ENCODE results near the gene TMEM88. TPM values are rescaled to one million over a fixed set of nuclear protein-coding genes. Genes with fewer than 3 reads are reported as not detected.
A peak's percentile ranks its signal among the peaks of the same experiment; 100 is the strongest.

The TMEM88 gene
- total and polyA plus RNA-seq, 2 of the 13 experiments (the other 11 are each of a cell fraction or from before 2014, with no cell fraction given) = 0.31 to 0.66 TPM

DNA sequence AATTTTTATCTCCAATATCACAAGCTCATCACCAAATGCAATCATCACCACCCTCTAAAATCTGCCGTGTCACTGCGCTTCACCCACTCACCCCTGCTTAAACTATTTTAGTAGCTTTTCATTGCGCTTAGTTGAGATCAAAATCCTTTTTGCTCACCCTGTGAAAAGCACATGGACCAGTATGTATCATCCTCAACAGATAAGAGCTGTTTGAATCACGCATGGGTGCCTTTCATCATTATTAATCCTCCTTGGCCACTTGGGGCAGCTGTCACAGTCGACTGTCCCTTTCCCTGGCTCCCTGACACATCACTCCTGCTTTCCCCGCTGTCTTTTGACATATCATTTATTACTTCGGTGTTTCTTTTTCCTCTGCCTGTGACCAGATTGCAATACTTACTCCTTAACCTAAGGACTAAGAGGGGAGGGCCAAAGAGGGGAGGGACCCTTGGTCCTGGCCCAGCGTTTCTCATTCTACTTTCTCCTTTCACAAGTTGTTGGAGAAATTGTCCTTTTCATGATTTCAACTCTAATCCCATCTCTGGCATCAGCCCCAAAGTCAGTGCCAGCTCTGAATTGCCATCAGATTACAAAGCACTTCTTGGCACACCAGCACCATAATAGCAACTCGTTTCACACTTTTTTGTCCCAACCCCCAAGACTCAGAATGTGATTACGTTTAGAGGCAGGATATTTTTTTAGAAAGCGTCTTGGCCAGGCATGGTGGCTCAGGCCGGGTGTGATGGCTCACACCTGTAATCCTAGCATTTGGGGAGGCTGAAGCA lies 29.5 kb upstream of the TMEM88 start (continued):
- TF ChIP-seq, protein P1, sequence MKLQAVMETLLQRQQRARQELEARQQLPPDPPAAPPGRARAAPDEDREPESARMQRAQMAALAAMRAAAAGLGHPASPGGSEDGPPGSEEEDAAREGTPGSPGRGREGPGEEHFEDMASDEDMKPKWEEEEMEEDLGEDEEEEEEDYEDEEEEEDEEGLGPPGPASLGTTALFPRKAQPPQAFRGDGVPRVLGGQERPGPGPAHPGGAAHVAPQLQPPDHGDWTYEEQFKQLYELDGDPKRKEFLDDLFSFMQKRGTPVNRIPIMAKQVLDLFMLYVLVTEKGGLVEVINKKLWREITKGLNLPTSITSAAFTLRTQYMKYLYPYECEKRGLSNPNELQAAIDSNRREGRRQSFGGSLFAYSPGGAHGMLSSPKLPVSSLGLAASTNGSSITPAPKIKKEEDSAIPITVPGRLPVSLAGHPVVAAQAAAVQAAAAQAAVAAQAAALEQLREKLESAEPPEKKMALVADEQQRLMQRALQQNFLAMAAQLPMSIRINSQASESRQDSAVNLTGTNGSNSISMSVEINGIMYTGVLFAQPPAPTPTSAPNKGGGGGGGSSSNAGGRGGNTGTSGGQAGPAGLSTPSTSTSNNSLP (IDR thresholded peaks at IDR 0.05; ENCODE audit: low read depth, low read length) = peak; percentile 48; the same call in 1 of the 2 replicates
- TF ChIP-seq ZNF557 (CRISPR knock-in tag; IDR thresholded peaks at IDR 0.05) (no peak), SMC3 (IDR thresholded peaks at IDR 0.05; ENCODE audit: low read length) (peak; percentile 17; the same call in 1 of the 2 replicates), FOXK1 (CRISPR knock-in tag; IDR thresholded peaks at IDR 0.05; ENCODE audit: borderline replicate concordance, low read depth) (no peak)

DNA sequence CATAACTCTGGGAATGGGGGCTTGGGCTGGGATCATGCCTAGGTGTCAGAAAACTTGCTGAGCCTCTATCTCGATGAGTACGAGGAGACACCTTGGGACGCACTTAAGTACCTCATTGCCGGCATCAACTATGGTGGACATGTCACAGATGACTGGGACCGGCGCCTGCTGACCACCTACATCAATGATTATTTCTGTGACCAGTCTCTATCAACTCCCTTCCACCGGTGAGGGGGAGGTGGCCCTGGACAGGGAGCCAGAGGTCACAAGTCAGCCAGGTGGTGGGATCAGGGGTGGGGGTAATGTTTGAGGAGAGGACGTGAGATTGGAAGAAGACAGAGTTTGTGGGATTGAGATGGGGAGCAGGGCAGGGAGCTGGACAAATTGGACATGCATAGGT lies 24.2 kb upstream of the TMEM88 start:
- H4K20me1 ChIP-seq (ENCODE audit: insufficient read depth, low read length) = no peaks in the 10 kb centered on the region
- BruUV-seq (replicated peaks) = no TSS peak
- POLR2A ChIA-PET = interaction anchor here (8.2 kb wide), 1 partner anchor 13 kb away, joined by 159 read pairs; no protein-coding TSS in a partner anchor
- H2AFZ ChIP-seq (ENCODE audit: low read length) = no peak overlapping the region
- no peak for TF ChIP-seq RFXANK (CRISPR knock-in tag; IDR thresholded peaks at IDR 0.05)
- TF ChIP-seq ZNF816 (CRISPR knock-in tag; IDR thresholded peaks at IDR 0.05; ENCODE audit: borderline replicate concordance) = no peak
- TF ChIP-seq, protein P2, sequence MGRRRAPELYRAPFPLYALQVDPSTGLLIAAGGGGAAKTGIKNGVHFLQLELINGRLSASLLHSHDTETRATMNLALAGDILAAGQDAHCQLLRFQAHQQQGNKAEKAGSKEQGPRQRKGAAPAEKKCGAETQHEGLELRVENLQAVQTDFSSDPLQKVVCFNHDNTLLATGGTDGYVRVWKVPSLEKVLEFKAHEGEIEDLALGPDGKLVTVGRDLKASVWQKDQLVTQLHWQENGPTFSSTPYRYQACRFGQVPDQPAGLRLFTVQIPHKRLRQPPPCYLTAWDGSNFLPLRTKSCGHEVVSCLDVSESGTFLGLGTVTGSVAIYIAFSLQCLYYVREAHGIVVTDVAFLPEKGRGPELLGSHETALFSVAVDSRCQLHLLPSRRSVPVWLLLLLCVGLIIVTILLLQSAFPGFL (CRISPR knock-in tag; IDR thresholded peaks at IDR 0.05) = no peak
- TF ChIP-seq ZNF543 (CRISPR knock-in tag; IDR thresholded peaks at IDR 0.05) = no peak
- TF ChIP-seq, protein P3, sequence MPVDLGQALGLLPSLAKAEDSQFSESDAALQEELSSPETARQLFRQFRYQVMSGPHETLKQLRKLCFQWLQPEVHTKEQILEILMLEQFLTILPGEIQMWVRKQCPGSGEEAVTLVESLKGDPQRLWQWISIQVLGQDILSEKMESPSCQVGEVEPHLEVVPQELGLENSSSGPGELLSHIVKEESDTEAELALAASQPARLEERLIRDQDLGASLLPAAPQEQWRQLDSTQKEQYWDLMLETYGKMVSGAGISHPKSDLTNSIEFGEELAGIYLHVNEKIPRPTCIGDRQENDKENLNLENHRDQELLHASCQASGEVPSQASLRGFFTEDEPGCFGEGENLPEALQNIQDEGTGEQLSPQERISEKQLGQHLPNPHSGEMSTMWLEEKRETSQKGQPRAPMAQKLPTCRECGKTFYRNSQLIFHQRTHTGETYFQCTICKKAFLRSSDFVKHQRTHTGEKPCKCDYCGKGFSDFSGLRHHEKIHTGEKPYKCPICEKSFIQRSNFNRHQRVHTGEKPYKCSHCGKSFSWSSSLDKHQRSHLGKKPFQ (CRISPR knock-in tag; IDR thresholded peaks at IDR 0.05; ENCODE audit: insufficient replicate concordance) = no peak
- no peak for TF ChIP-seq RBAK (CRISPR knock-in tag; IDR thresholded peaks at IDR 0.05)
- TF ChIP-seq KLF15 (CRISPR knock-in tag; IDR thresholded peaks at IDR 0.05; ENCODE audit: borderline replicate concordance) = no peak
- H3K4me1 ChIP-seq (ENCODE audit: insufficient read depth, low read length) = peaks cover 31% of the 10 kb centered on the region
- in situ Hi-C loops (cut with HindIII; ENCODE audit: extremely low pct_ligation_motif_present, low pct_unique_long_range_greater_than_20kb) (no loop called here), intact Hi-C loops (cut with micrococcal nuclease; ENCODE audit: unreplicated experiment) (loop anchor here (5.0 kb wide), 1 partner anchor 83 kb away; no protein-coding TSS in a partner anchor)
- H3K9ac ChIP-seq (ENCODE audit: insufficient read depth, low read depth, low read length) = no peak overlapping the region
- H3K27ac ChIP-seq (ENCODE audit: extremely low read length, insufficient read depth, low read length) = no peak overlapping the region
- H3K27me3 ChIP-seq (ENCODE audit: control insufficient read depth in 1 of 2, insufficient read depth in 2 of 2, low read length in 2 of 2) = peaks cover 6 to 34% of the 10 kb centered on the region in 2 experiments; a peak in 4 of 5 replicates
- WGBS (ENCODE audit: low lambda C conversion rate) = 0% methylated on average over 2 of the region's 8 CpGs
- H3K79me2 ChIP-seq (ENCODE audit: insufficient read depth, low read length) = no peaks in the 10 kb centered on the region
- no peak overlapping the region for H3K4me3 ChIP-seq (replicated peaks in 1 of 3; ENCODE audit: insufficient read depth in 1 of 3, low read depth in 2 of 3, low read length in 3 of 3)
- no peak overlapping the region for H3K4me2 ChIP-seq (ENCODE audit: low read depth, low read length)
- no peaks in the 10 kb centered on the region for H3K36me3 ChIP-seq (replicated peaks in 1 of 2; ENCODE audit: control insufficient read depth in 1 of 2, insufficient read depth in 2 of 2, low read length in 2 of 2)
- FAIRE-seq (no peak), DNase-seq (ENCODE audit: low spot score) (no peak), ATAC-seq (no peak)
- H3K9me3 ChIP-seq (ENCODE audit: low read length) = no peaks in the 10 kb centered on the region
- CTCF ChIA-PET (ENCODE audit: low intra/inter-chr PET ratio, low total read pairs) = no interaction called here

Measured in HepG2 (cell line).